ENCODE results near the gene GORASP2.

DNA sequence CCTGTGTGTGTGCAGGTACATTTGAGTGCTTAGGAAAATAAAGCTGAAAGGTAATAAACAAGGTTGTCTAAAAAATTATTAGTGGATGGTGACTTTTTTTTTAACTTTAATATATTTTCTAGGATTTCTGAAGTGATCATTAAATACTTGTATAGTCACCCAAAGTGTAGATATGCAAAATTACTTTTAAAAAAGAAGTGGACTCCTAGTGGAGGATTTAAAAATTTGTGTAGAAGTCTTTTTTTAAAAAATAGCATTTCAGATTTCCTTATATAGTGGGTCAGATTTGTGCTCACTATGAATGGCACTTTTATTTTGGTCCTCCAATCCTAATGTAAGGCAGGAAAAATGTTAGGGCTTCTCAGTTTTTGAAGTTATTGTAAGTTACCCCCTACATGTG is 3.9 kb downstream of the GORASP2 start:
- TF ChIP-seq, protein P1, sequence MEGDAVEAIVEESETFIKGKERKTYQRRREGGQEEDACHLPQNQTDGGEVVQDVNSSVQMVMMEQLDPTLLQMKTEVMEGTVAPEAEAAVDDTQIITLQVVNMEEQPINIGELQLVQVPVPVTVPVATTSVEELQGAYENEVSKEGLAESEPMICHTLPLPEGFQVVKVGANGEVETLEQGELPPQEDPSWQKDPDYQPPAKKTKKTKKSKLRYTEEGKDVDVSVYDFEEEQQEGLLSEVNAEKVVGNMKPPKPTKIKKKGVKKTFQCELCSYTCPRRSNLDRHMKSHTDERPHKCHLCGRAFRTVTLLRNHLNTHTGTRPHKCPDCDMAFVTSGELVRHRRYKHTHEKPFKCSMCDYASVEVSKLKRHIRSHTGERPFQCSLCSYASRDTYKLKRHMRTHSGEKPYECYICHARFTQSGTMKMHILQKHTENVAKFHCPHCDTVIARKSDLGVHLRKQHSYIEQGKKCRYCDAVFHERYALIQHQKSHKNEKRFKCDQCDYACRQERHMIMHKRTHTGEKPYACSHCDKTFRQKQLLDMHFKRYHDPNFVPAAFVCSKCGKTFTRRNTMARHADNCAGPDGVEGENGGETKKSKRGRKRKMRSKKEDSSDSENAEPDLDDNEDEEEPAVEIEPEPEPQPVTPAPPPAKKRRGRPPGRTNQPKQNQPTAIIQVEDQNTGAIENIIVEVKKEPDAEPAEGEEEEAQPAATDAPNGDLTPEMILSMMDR (IDR thresholded peaks at IDR 0.05), result no peak
- TF ChIP-seq EZH2 (IDR thresholded peaks at IDR 0.05), result no peak

Data from neural progenitor cell (in vitro differentiated cells).